HEK293T (cell line): ENCODE data around the gene PSMD7.

Experiments
- BHLHE40 ChIP-seq: fragments of 450-650 bp; IDR thresholded peaks from 2 replicates; pipeline ENCODE4 v1.6.1; 2016; ENCODE audit warnings: mild to moderate bottlenecking, moderate library complexity, borderline replicate concordance
- CTBP1 ChIP-seq: fragments of 450-650 bp; IDR thresholded peaks from 2 replicates; pipeline ENCODE4 v1.6.1; 2016; ENCODE audit warnings: borderline replicate concordance
- FOXK2 ChIP-seq: fragments of 450-650 bp; IDR thresholded peaks from 2 replicates; pipeline ENCODE4 v1.6.1; 2016; ENCODE audit warnings: mild to moderate bottlenecking
- NFRKB ChIP-seq: fragments of 450-650 bp; IDR thresholded peaks from 2 replicates; pipeline ENCODE4 v1.6.1; 2016; ENCODE audit warnings: mild to moderate bottlenecking, moderate library complexity
- PKNOX1 ChIP-seq: fragments of 450-650 bp; IDR thresholded peaks from 2 replicates; pipeline ENCODE4 v1.6.1; 2016
- SP1 ChIP-seq: fragments of 450-650 bp; IDR thresholded peaks from 2 replicates; pipeline ENCODE4 v1.6.1; 2017
- SUZ12 ChIP-seq: fragments of 450-650 bp; IDR thresholded peaks from 2 replicates; pipeline ENCODE4 v1.6.1; 2016; ENCODE audit warnings: mild to moderate bottlenecking
- TARDBP ChIP-seq: fragments of 450-650 bp; IDR thresholded peaks from 2 replicates; pipeline ENCODE4 v1.6.1; 2016

- TF ChIP-seq CTBP1 (no peak), BHLHE40 (no peak), FOXK2 (no peak), SP1 (no peak), TARDBP (no peak), SUZ12 (no peak), PKNOX1 (no peak), NFRKB (no peak)
Measured at GRCh38 chr16:74302341-74302740, 5.7 kb downstream of the PSMD7 start.
